GM10248 (cell line): Measurements from ENCODE around the gene NEK2.

Experiments
- CTCF ChIA-PET: fragments of 300-600 bp; sonication (Branson Sonifier 250); formaldehyde crosslinking; extraction: SDS; loops from one replicate; lab custom pipeline; 2021; ENCODE audit warnings: antibody characterized with exemption; lab: Yijun Ruan, JAX
- POLR2A ChIA-PET: fragments of 350-650 bp; sonication (Branson Sonifier 250); formaldehyde crosslinking; extraction: SDS; loops from one replicate; lab custom pipeline; 2020; ENCODE audit warnings: antibody characterized with exemption; lab: Yijun Ruan, JAX
- DNase-seq: peaks from one replicate; pipeline ENCODE4 v3.0.0; 2012; ENCODE audit errors: extremely low spot score
- TF ChIP-seq, protein P1 (sequence below): IDR thresholded peaks from 2 replicates; pipeline ENCODE4 v1.5.1; 2012; ENCODE audit warnings: mild to moderate bottlenecking, low read depth; ENCODE audit errors: extremely low read depth, missing control alignments, control extremely low read depth

The NEK2 gene

DNA sequence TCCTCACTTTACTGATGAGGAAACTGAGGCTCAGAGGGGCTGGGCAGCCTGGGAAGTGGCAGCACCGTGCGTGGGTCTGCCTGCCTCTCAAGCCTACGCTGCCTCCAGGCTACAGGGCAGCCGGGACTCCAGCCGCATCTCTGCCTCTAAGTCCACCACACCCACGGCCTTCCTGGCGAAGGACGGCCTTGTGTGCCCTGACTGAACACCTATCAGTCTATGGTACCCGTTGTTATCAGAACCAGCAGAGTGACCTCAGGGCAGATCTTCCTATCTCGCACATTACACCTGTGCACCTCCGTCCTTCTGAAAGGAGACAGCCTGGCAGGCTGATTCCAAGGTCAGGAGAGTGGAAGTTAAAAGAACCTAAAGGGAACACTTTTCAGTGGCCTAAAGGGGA is 60.8 kb downstream of the NEK2 start:
- ChIA-PET POLR2A (no interaction called here), CTCF (interaction anchor here (0.9 to 1.6 kb wide), 2 partner anchors 9 to 83 kb away, joined by 3 to 5 read pairs; no protein-coding TSS in a partner anchor)
- TF ChIP-seq, protein P1, sequence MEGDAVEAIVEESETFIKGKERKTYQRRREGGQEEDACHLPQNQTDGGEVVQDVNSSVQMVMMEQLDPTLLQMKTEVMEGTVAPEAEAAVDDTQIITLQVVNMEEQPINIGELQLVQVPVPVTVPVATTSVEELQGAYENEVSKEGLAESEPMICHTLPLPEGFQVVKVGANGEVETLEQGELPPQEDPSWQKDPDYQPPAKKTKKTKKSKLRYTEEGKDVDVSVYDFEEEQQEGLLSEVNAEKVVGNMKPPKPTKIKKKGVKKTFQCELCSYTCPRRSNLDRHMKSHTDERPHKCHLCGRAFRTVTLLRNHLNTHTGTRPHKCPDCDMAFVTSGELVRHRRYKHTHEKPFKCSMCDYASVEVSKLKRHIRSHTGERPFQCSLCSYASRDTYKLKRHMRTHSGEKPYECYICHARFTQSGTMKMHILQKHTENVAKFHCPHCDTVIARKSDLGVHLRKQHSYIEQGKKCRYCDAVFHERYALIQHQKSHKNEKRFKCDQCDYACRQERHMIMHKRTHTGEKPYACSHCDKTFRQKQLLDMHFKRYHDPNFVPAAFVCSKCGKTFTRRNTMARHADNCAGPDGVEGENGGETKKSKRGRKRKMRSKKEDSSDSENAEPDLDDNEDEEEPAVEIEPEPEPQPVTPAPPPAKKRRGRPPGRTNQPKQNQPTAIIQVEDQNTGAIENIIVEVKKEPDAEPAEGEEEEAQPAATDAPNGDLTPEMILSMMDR, result no peak
- DNase-seq, result no peak

DNA sequence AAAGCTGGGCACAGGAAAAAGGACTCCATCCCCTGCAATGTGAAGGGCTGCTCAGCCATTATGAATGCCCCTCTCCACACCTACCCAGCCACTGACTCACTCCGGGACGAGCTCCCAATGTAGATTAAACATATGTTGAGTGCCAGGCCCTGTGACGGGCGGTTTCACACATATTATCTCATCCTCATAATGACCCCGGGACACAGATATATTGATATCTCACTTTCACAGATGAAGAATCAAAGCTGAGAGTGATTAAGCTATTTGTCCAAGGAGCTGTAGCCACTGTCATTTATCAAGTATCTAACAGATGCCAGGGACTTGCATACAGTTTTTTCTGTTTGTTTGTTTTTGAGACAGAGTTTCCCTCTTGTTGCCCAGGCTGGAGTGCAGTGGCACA is 61.5 kb downstream of the NEK2 start:
- DNase-seq, result no peak
- POLR2A ChIA-PET, result no interaction called here
- TF ChIP-seq, protein P1, result no peak
- CTCF ChIA-PET, result interaction anchor here (0.9 to 1.9 kb wide), 6 partner anchors 8 to 84 kb away, joined by 3 to 8 read pairs (median 4); no protein-coding TSS in a partner anchor

DNA sequence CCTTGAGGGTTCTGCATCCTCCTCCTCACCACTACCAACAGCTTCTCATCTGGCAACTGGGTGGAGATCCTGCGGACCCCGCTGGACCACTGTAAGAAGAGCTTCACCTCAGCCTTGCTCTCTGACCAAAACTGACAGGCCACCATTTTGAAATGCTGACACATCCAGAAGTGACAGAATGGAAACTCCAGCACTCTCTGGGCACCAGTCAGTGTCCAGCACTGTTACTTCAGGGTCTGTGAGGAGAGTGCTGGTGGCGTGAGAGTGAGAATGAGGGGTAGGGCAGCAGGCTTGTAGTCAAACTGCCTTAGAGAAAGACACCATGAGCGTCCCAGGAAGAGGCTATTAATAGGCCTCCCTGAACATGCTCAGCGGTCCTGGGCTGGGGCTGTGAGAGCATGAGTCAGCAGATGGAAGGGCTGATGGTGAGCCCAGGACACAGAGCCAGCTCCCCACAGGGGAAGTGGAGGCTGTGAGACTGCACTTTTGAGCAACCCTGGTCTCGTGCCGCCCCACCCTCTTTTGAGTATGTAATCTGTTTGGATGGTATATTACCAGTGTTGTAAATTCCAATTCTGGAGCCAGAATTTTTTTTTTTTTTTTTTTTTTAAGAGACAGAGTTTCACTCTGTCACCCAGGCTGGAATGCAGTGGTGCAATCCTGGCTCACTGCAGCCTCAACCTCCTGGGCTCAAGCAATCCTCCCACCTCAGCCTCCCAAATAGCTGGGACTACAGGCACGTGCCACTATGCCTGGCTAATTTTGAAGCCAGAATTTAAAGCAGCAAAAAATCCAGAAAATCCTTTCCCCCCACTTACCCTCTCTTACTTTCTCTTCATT is 62.1 kb downstream of the NEK2 start:
- DNase-seq, result no peak
- ChIA-PET POLR2A (no interaction called here), CTCF (interaction anchor here (0.9 to 2.9 kb wide), 8 partner anchors 8 to 84 kb away, joined by 3 to 8 read pairs (median 4); partner anchors contain the start of gene SLC30A1)

DNA sequence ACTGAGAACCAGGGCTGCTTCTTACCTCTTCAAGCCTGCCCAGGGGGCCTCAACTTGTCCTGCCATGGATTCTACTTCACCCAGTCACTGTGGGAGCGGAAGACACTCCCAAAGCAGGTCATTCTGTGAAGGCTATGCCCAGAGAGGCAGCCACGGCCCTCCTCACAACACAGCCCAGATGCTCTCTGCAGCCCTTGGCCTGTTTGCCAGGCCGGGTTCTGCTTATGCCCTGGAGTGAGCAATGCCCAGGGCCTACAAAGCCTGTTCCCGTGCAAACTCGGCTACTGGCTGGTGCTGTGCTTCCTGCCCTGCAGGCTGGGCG is 62.7 kb downstream of the NEK2 start:
- CTCF ChIA-PET, result interaction anchor here (1.0 to 2.9 kb wide), 6 partner anchors 10 to 34 kb away, joined by 3 to 8 read pairs (median 4); partner anchors contain the start of gene SLC30A1
- no peak for DNase-seq
- TF ChIP-seq, protein P1, result no peak
- POLR2A ChIA-PET, result no interaction called here

More for the DNA sequence above, 62.1 kb downstream of the NEK2 start:
- TF ChIP-seq, protein P1, result no peak
